Activated CD4-positive, CD25-positive, alpha-beta regulatory T cell treated with anti-CD3 and anti-CD28 coated beads, Interleukin-2, amount 50 U/mL, for 16 hours (primary cell): Measurements from ENCODE around the gene CSN1S1.

Experiments
- DNase-seq: peaks from one replicate; pipeline ENCODE4 v3.0.0-alpha.2; 2020; ENCODE audit warnings: low read depth, low spot score

Gene CSN1S1

DNA sequence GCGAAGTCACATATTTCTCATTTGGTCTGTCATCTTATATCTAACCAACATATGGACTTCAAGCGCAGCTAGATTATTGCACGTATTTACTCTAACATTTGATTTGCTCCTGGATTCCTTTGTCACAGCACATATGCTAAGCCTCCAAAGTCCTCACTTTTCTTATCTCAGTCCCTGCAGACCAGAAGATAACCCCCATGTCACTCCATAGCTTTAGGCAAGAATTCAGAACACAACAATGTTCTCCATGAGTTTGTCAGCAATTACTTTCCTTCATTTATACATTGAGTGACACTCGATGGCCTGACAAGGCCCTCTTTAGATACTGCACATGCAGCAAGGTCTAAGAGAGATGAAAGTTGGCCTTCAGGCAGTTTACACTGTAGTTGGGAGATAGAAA is 60.1 kb downstream of the CSN1S1 start:
- DNase-seq = no peak

DNA sequence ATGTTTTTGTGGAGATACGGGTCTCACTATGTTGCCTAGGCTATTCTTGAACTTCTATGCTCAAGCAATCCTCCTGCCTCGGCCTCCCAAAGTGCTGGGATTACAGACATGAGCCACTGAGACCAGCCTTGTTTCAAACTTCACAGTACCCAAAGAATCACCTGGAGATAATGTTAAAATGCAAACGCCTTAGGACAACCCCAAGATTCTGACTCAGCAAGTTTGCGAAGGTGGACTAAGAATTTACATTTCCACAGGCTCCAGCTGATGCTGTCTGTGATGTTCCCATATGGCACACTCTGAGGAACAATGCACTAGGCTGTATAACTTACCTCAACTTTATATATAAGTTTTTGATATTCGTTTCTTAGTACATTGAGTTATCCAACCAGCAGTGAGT is 63.9 kb downstream of the CSN1S1 start:
- no peak for DNase-seq

DNA sequence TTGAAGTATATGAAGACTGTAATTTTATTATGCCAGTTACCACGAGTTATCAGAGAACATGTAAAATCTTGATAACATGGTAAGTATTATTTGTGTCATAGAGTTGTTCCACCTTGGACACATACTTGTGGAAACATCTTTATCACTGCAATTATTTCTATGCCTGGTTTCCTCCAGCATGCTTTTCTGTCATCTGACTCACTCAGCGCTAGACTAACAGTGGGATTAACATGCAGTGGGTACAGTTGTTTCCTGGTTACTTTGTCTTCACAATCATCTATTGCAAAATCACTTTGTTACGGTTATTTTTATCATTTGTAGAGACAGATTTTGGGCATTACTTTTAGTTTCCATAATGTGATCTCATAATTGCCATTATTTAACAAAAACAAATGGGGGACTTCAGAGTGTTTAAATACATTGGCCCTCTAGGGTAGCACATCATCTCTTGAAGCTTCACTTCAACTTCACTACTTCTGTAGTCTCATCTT is 64.7 kb downstream of the CSN1S1 start, which contains the start of gene STATH:
Gene STATH (plus strand): TSS at position 441 of the 491 bp plus-strand sequence. CDS start 2,472 bp downstream, outside the sequence.
- no peak for DNase-seq
